Measurements from ENCODE around the gene IGSF22.

The IGSF22 gene

DNA sequence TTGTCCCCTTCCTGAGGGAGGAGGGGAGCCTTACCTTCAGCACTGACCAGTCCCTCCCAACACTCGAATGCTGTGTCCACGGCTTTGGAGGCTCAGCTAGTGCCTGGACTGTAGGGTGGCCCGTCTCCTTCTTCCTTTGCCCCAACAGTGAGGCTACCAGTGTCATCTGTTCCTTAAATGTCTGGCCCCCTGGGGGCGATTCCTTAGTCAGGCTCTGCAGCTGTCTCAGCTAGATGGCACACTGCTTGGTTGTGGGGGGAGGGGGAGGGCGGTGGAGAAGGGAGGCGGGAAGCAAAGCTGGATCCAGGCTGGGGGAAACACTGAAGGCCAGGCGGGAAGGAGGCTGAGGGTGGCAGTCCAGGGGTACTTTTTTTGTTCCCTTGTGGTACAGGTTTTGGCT is at the start of gene IGSF22:
Gene IGSF22, minus strand, starts transcription at position 149 of the 400 bp plus-strand sequence. CDS start 1,952 bp downstream, outside the sequence.
- no peak for DNase-seq (ENCODE audit: low read depth in 2 of 3, low spot score in 1 of 3)

DNA sequence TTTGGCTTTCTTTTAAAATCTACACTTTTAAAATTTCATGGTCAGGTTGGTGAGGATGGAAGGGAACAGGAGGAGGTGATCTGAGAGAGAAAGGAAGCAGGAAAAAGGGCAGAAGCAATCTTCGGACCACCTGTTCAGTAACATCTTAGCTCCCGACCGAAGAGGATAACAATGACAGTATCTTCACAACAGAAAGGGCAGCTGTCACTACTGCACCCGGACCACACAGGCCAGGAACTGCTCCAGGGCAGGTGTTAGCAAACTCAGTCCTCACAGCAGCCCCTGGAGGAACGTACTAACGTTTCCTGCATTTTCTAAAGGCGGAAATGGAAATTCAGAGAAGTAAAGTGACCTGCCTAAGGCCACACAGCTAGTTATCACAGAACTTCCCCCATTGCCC is 48.8 kb upstream of the IGSF22 start:
- DNase-seq (ENCODE audit: low read depth in 2 of 3, low spot score in 1 of 3), result no peak

DNA sequence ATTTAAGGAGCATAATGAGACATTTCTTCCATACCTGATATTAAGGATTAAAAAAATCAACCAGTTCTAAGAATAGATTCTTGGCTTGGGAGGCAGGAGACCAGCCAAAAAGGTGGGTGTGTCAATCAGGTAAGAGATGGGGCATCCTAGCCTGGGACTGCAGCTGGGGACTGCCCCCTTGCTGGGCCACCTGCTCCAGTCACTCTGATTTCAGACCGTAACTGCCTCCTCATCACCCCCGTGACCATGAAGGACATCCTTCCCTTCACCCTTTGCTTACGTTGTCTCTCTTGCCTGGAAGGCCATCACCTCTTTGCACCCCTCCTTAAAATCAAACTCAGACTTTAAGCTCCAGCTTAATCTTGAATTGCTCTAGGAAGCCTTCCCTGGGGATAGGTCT is 47.7 kb upstream of the IGSF22 start:
- DNase-seq (ENCODE audit: low read depth in 2 of 3, low spot score in 1 of 3), result no peak

DNA sequence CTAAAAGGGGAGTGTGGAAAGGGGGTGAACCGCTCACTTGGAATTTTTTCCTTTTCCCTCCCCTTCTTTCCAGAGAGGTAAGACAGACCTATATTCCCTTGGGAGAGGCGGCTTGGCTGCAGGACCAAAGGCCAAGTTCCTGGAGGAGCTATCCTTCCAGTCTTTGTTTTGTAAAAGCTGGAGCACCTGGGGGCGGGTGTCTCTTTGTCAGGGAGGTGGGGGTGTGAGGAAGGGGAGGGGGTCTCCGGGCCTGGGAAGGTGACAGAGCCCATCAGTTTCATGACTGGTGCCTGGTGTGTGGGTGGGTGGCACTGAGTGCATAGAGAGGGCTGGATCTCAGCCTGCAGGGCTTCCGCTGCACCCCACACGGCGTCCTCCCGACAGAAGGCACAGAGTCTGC is 47.1 kb upstream of the IGSF22 start:
- no peak for DNase-seq (ENCODE audit: low read depth in 2 of 3, low spot score in 1 of 3)

DNA sequence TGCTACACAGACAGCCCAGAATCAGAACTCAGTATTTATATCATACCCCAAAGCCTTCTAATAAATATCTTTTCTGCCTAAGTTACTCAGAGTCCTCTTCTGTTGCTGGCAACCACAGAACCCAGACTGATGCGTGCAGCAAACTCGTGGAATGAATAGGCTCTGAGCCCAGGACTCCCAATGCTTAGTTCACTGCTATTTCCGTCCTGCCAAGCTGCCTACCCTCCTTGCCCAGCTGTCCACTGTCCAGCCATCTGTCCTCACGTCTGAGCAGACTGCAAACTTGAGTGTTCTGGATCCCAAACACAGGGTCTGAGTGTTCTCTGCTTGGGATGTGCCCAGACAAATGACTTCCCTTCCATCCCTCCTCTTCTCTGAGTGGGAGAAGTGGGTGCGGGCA is 46.2 kb upstream of the IGSF22 start:
- DNase-seq (ENCODE audit: low read depth in 2 of 3, low spot score in 1 of 3), result no peak

DNA sequence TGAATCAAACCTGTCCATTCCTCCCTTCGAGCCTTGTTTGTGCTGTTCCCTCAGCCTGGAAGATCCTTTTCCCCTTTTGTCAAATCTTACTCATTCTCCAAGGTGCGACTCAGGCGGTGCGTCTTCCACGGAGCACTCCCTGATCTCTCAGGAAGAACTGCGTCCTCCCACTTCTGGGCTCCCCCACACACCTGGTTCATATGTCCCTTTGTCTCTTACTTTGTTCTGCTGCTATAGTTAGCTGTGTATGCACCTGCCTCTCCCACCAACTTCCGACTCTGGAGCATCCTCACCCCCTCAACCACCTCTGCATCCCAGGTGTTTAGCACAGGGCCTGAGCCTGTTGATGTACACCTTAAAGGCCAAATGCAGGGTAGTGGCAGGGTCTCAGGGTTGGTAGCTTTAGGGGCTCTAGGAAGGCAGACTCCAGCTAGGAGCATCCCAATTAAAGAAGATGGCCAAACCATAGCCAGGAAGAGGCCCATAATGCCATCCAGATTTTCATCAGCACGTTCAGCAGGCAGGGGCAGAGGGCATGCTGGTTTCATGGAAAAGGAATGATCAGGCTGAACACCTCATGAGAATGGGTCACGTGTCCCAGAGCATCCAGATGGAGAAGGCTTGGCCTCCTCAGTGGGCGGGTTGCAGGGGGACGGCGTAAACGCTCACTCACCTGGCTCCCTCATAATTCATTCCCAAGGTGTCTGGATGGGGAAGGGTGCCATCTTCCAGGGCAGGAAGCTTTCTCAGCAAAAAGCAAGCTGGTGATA is 45.5 kb upstream of the IGSF22 start:
- no peak for DNase-seq (ENCODE audit: low read depth in 2 of 3, low spot score in 1 of 3)

DNA sequence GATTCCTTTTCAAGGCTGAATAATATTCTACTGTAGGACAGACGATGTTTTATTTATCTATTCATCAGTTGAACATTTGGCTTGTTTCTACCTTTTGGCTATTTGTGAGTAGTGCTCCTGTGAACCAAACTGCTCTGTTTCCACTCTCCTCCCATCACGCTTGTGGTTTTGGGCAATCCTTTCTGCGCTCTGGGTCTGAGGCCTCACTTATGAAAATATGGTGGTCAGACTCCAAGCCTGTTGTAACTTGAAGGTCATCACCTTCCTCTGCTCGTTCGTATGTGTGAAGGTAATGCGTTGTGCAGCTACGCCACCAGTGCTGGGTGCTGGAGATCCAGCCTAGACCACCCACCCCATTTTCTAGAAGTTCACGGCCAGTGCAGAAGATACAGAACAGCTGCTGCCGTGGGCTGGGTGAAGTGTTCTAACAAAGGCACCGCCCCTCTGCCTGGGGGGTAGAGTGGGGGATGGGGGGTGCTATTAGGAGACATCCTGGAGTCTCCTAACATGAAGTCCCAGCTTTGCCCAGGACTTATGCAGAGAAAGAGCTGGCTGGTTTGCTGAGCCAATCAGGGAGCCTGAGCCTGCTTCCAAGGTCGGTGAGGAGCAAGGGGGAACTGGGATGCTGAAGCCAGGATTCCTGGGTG is 44.6 kb upstream of the IGSF22 start:
- no peak for DNase-seq (ENCODE audit: low read depth in 2 of 3, low spot score in 1 of 3)

DNA sequence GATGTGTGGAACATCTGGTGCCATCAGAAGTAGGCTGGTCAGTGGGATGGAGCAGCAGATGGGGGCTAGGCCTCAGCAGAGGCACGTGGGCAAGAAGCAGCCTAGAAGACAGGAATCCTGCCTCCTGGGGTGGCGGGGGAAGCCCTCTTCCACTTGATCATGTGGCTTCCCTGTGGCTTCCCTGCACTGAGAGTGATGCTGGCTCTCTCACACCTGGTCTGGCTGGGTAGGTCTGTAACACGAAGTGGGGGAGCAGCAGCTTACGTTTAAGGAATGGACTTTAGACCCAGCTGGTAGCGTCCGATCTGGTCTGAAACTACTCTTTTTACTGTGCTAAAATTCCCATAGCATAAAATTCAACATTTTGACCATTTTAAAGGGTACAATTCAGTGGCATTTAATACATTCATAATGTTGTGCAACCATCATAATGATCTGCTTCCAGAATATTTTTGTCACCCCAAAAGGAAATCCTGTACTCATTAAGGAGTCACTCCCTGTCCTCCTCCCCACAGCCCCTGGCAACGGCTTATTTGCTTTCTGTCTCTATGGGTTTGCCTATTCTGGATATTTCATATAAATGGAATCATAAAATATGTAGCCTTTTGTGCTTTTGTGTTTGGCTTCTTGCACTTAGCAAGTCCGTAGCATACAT is 43.9 kb upstream of the IGSF22 start:
- no peak for DNase-seq (ENCODE audit: low read depth in 2 of 3, low spot score in 1 of 3)

DNA sequence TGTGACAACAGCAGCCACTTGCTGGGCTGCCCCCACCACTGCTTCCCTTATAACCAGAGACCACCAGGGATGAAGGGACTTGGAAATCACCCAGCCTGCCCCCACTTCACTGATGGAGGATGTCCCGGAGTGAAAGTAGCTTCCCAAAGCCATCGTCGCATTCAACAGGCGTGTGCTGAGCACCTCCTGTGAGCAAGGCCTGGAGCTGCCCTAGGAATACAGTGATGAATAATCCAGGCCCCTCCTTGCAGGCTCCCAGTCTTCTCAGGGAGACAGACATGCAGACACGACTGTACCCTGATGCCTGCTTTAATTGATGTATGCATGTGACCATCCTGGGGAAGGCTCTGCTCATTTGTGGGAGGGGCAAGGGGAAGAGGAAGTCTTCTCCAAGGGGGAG is 43.0 kb upstream of the IGSF22 start:
- no peak for DNase-seq (ENCODE audit: low read depth in 2 of 3, low spot score in 1 of 3)

DNA sequence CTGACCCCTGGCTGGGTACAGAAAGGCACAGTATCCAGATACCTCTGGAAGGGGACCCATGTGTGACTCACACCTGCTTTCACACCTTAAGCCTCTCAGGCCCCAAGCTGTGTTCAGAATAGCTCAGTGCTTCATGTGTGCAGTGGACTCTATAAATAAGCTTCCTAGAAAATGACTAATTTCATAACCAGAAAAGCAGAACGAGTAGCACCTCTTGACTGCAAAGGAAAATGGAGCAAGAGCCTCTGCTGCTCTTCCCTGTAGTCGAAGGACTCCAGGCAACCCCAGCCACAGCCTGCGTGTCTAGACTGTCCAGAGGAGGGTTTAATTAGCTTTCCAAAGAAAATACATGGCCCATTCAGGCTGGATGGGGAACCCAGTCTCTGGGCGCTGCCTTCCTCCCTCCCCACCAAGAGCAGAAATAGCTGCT is 42.5 kb upstream of the IGSF22 start:
- DNase-seq (ENCODE audit: low read depth in 2 of 3, low spot score in 1 of 3), result no peak

DNA sequence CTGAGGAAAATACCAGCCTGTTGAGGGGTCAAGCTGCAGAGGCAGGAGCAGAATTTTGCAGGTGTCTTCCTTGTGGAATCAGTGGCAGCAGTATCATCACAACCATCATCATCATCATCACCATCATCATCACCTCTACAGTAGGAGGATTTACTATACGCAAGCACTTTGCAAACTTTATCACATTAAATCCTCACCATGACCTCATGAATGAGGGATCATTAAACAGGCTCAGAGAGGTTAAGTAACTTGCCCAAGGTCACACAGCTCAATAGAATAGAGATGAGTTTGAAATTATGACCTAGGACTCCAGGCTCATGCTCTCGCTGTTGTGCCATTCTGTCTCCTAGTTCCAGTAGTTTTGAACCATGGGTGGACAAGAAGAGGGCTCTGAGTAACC is 40.0 kb upstream of the IGSF22 start:
- no peak for DNase-seq (ENCODE audit: low read depth in 2 of 3, low spot score in 1 of 3)

DNA sequence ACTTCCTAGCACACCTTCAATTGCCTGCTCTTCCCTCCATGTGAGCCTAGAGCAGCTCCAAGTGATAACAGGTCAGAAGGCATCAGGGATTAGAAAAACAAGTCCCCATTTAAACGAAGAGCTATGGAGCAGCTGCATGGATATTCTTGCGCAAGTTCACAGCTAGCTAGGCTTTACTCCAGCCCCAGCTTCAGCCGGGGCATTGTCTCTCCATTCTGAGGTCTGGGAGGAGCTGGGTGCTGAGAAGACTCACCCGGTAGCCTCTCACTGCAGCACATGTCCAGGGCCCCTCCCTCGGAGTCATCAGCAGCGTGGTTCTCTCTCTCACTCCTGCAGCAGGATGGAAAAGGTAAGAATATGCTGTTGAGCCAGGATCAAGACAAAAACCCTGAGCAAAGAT is 39.6 kb upstream of the IGSF22 start:
- DNase-seq (ENCODE audit: low read depth in 2 of 3, low spot score in 1 of 3), result no peak

DNA sequence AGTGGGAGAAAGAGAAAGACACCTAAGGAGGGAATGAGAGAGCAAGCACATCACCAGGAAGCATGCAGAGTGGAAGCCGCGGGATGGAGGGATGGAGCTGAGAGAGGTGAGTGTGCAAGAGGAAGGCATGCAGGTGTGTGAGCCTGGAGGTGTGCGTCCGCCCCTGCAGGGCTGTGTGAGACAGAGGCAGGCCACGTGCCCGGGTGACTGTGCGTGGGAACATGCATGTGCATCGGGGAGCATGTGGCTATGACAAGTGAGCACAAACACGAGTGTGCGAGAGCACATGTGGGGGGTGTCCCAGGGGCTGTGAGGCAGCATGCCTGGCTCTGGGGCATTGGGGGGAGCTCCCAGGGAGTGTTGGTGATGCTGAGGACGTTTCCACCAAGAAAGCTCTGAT is 35.8 kb upstream of the IGSF22 start:
- DNase-seq (ENCODE audit: low read depth in 2 of 3, low spot score in 1 of 3), result no peak

DNA sequence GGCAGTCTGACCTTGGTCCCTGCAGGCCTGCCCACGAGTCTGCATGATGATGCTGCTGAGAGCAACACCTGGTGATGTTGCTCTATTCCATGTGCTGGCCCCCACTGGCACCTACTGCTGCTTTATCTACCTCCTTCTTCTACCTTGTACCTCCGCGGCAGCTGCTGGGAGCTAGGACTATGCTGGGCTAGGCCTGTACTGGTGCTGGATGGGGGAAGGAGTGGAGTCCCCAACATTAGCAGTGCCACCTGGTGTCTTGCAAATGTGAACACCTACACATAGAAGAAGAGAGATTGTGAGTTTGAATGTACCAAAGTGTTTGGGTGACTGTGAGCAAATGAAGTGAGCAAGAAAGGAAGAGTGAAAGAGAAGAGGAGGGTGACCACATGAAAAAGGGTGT is 35.2 kb upstream of the IGSF22 start:
- no peak for DNase-seq (ENCODE audit: low read depth in 2 of 3, low spot score in 1 of 3)

DNA sequence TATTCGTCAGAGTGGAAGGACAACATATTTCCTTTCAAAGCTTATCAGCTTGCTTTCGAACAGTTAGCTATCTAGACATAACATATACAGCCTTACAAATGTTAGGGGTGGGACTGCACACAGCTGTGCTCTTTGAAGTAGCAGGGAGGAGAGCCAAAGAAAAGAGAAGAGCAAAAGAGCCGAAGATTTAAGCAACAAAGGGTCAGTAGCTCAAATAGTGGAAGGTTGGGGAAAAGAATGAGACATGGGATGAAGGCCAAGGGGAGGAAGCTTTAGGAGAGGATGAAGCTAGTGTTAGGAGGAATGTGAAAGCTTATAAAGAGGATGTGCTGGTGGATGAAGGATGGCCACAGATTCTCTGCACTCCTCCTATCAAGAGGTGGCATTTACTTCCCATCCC is 31.8 kb upstream of the IGSF22 start:
- no peak for DNase-seq (ENCODE audit: low read depth in 2 of 3, low spot score in 1 of 3)

DNA sequence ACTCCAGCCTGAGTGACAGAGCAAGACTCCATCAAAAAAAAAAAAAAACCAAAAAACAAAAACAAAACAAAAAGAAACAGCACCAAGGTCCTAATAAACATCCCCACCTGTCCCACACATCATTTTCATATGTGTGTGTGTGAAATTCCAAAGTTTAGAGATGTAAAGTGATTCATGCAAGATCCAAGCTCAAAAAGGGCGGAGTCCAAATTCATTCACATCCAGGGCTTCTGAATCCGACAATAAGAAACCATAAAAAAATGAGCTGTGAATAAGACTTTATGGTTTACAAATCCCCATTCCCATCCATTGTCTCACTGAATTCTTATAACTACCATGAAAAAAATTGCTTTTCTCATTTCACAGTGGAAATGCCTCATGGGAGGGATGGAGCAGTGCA is 30.9 kb upstream of the IGSF22 start:
- no peak for DNase-seq (ENCODE audit: low read depth in 2 of 3, low spot score in 1 of 3)

DNA sequence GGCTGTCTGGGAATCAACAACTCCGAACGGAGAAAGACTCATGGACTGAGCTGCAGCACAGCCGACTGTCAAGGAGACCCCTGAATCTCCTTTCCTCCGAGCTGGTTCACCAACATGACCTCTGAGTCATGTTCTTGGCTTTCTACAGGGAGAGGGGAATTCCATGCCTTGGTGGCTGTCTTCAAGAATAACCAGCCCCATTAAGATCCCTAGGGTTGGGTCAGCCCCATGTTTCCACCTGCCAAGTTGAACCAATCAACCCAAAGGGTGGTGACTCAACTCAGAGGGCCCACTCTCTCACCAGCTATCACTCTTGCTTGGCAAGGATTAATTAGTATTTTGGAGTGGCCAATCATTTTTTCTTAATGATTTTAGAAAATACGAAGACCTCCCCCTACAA is 28.3 kb upstream of the IGSF22 start:
- DNase-seq (ENCODE audit: low read depth in 2 of 3, low spot score in 1 of 3), result no peak

DNA sequence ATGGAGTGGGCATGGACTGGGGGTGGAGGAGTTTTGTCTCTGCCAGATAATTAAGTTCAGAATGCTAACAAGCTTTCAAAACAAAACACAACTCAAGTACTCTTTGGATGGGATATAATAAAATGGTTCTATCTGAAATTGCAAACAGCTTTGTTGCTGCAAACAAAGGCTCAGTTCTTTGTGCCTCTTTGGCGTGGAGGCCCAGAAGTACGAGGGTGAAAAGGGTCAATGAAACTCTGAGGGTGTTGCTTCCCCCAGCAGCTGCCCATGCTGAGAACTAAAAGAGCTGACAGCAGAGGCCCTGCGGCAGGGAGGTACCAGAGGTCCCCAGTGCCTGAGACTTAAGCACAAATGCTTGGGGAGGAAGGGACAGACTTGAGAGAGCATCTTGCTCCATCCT is 26.5 kb upstream of the IGSF22 start:
- no peak for DNase-seq (ENCODE audit: low read depth in 2 of 3, low spot score in 1 of 3)

DNA sequence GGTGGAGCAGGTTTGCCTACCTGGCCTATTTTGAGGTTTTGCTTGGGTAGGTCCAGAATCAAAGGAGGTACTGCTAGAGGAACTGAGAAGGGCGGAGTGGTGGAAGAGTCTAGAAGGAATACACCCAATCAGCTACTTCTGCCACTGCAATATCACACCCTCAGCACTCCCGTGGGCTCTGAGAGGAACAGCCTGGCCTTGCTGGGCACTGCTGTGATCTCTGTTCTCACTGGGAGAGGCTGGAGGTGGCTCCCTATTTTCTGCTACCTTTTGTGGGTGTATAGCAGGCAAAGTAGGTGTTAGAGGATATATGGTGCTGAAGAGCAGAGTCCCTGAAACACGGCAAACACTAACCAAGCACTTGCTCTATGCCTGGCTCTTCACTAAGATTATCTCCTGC is 25.0 kb upstream of the IGSF22 start:
- DNase-seq (ENCODE audit: low read depth in 2 of 3, low spot score in 1 of 3), result no peak

DNA sequence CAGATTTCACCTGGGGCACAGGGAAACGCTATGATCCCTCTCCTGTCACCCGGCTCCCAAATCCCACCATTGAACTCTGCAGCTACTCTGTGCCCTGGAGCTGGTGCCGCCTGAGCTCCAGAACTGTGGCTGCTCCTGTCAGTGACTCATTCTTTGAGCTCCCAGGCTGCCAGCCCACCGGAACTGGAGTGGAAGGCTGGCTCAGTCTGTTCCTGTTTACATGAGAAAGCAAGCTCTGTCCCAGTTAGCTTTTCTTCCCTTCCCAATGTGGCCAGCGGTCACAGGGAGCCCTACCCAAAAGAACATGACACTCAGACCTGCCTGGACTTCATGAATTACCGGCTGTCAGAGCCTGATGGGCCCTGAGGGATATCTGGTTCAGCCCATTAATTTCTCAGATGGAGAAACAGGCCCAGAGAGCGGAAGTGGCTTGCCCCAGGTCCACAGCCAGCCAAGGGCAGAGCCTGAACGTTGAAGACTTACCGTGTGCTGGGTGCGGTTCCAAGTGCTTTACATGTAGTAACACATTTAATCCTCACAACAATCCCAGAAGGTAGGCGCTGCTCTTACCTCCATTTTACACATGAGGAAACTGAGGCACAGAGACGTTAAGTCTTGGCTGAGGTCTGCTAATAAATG is 23.8 kb upstream of the IGSF22 start:
- DNase-seq (ENCODE audit: low read depth in 2 of 3, low spot score in 1 of 3), result no peak

DNA sequence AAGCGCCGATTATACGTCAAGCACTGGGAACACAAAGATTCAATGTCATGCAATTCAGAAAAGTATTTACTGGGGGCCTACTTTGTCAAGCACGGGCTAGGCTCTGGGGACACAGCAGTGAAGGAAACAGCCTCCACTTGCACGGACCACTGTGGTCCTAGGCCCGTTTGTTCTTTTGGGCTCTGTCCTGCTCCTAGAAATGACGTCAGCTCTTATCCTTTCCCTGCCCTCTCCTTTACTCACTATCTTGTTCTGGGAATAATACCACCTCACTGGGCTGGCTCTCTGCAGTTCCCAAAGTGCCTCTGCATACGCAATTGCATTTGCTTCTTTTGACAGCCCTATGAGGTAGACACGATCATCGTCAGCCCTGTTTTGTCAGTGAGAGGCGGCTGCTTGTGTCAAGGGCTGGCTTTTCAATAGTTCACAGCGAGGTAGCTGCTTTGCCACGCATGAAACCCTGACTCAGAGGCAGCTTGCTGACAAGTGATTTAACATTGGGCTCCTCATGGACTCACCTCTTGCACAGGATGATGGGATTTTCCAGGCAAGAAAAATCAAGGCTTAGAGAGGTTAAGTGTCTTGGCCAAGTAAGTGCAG is 22.9 kb upstream of the IGSF22 start:
- no peak for DNase-seq (ENCODE audit: low read depth in 2 of 3, low spot score in 1 of 3)

DNA sequence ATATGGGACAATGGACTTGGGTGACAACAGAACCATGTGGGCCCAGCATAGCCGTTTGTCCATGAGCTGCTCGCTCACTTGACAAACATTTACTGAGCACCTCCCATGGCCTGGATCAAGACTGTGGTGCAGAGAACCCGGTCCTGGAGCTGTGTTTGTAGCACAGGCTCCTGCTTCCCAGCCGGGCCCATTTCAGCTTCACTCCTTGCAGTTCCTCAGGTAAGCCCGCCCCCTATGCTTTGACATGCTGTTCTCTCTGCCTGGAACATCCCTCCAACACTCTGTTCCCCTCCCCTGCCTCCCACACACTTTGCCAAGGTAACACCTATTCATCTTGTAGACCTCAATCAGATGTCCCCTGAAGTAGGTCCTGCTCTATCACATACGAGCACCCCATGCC is 19.3 kb upstream of the IGSF22 start:
- no peak for DNase-seq (ENCODE audit: low read depth in 2 of 3, low spot score in 1 of 3)

All from stimulated activated CD4-positive, alpha-beta T cell treated with anti-CD3 and anti-CD28 coated beads, Interleukin-12 subunit alpha, Interleukin-12 subunit beta, amount 100 ng/mL, for 48 hours (primary cell).